Lower leg skin (tissue), 3 donors: ENCODE results near the gene LRRC47.

Source experiments
- CTCF ChIP-seq, 3 donors: fragments of 450-650 bp; IDR thresholded peaks; one replicate each; pipeline ENCODE4 v1.5.1; 2016; ENCODE audit warnings: antibody characterized with exemption in 3 of 3, mild to moderate bottlenecking in 3 of 3, moderate library complexity in 2 of 3
- POLR2A ChIP-seq, 2 donors: fragments of 450-650 bp; IDR thresholded peaks; one replicate each; pipeline ENCODE4 v1.6.1; 2016 to 2017; ENCODE audit warnings: antibody characterized with exemption in 2 of 2, mild to moderate bottlenecking in 1 of 2, moderate library complexity in 1 of 2

GRCh38 chr1:3750741-3751140, 45.6 kb downstream of the LRRC47 start:
- TF ChIP-seq POLR2A (IDR thresholded peaks at IDR 0.05) (no peak), CTCF (IDR thresholded peaks at IDR 0.05) (no peak)
